Lower leg skin (tissue), 4 donors: ENCODE measurements around the gene ADARB1. TPM values are rescaled to one million over a fixed set of nuclear protein-coding genes. Genes with fewer than 3 reads are reported as not detected.
A peak's percentile ranks its signal among the peaks of the same experiment; 100 is the strongest.

Source experiments
- DNase-seq, 2 donors: peaks; one replicate each; pipeline ENCODE4 v3.0.0-alpha.2; 2019; ENCODE audit warnings: low spot score in 2 of 2
- H3K4me3 ChIP-seq: fragments of 200-600 bp; sonication (generic); 2 replicates; pipeline ENCODE4 v1.5.1; 2017; ENCODE audit warnings: mild to moderate bottlenecking, low read depth; ENCODE audit not compliant: poor library complexity, severe bottlenecking
- CTCF ChIP-seq, 3 donors: fragments of 450-650 bp; IDR thresholded peaks; one replicate each; pipeline ENCODE4 v1.5.1; 2016; ENCODE audit warnings: antibody characterized with exemption in 3 of 3, mild to moderate bottlenecking in 3 of 3, moderate library complexity in 2 of 3
- POLR2A ChIP-seq, 2 donors: fragments of 450-650 bp; IDR thresholded peaks; one replicate each; pipeline ENCODE4 v1.6.1; 2016 to 2017; ENCODE audit warnings: antibody characterized with exemption in 2 of 2, mild to moderate bottlenecking in 1 of 2, moderate library complexity in 1 of 2
- WGBS, 2 donors: methylation state at CpG; one replicate each; pipeline ENCODE4 v1.1.5; 2018; 5-methylcytosine and 5-hydroxymethylcytosine counted together
- intact Hi-C: fragments of 100-400 bp; cut with DNase I; formaldehyde crosslinking; loops from one replicate; pipeline ENCODE4 v1.15.0; 2023; ENCODE audit warnings: low total_unique reads
- total RNA-seq, 4 donors: library from RNA; depleted of rRNA; stranded (reverse); fragments of >200 nt; gene quantifications; one replicate each; pipeline ENCODE4 v1.1.0, GENCODE V29; 2016

Gene ADARB1
- total RNA-seq, 4 donors from 2014 or later: 14.6 to 21.9 (median 16.6) TPM

DNA sequence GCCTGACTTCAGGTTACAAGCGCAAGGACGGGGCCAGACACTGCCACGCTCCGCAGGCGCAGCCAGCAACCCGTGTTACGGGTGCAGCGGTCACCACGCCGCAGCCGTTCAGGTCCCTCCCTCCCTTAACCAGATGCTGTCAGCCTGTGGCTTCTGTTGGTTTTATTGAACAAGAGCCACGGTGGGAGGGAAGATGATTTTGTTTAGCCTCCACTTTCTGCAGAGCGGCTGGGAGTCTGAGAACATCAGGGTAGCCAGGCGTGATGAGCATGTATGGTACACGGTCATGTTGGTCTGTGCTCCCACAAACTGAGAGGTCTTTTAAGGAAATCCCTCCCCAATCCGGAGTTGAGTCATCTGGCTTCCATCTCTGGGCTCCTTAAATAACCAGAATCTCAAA, 18.5 kb upstream of the ADARB1 start:
- DNase-seq: no peak
- intact Hi-C loops: no loop called here
- 54 to 63% methylated on average over 16 of the region's 16 CpGs for WGBS, 2 donors
- H3K4me3 ChIP-seq: no peak overlapping the region
- TF ChIP-seq POLR2A (IDR thresholded peaks at IDR 0.05) (no peak), CTCF (IDR thresholded peaks at IDR 0.05) (no peak)

GRCh38 chr21:45056296-45056904, 18.0 kb upstream of the ADARB1 start:
- peak in 1 of 2 donors; percentile 54 for DNase-seq
- 61 to 63% methylated on average over 22 of the region's 22 CpGs for WGBS, 2 donors
- intact Hi-C loops: no loop called here
- TF ChIP-seq POLR2A (IDR thresholded peaks at IDR 0.05): no peak
- no peak for TF ChIP-seq CTCF (IDR thresholded peaks at IDR 0.05)
- H3K4me3 ChIP-seq: no peak overlapping the region

- peak in 1 of 2 donors; percentile 82 for DNase-seq
Observed at GRCh38 chr21:45056917-45057560, 17.3 kb upstream of the ADARB1 start.

GRCh38 chr21:45057886-45058285, 16.5 kb upstream of the ADARB1 start:
- intact Hi-C loops: no loop called here
- 80 to 88% methylated on average over 14 of the region's 14 CpGs for WGBS, 2 donors
- H3K4me3 ChIP-seq: no peak overlapping the region
- DNase-seq: peak in 1 of 2 donors; percentile 83
- no peak for TF ChIP-seq CTCF (IDR thresholded peaks at IDR 0.05)
- TF ChIP-seq POLR2A (IDR thresholded peaks at IDR 0.05): no peak

More at GRCh38 chr21:45056917-45057560, 17.3 kb upstream of the ADARB1 start:
- no peak for TF ChIP-seq POLR2A (IDR thresholded peaks at IDR 0.05)
- TF ChIP-seq CTCF (IDR thresholded peaks at IDR 0.05): no peak
- H3K4me3 ChIP-seq: no peak overlapping the region
- intact Hi-C loops: no loop called here
- 83 to 88% methylated on average over 12 of the region's 12 CpGs for WGBS, 2 donors

DNA sequence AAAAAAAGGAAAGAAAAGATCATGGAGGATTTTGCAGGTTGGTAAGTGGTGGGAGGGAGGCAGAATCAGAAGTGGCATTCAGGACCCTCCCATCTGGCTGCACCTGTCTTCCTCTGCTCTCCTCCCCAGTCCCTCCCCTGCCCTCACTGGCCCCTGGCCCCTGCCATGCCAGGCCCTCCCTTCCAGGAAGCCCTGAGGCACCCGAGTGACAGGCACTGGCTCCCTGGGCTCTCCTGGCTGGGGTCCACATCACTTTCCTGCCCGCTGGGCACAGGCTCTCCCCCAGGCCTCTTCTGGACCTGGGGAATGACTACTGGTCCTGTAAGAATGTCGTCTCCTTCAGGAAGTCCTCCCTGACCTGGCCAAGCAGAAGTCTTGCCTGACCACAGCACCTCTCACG, 15.3 kb upstream of the ADARB1 start:
- intact Hi-C loops: no loop called here
- TF ChIP-seq CTCF (IDR thresholded peaks at IDR 0.05) (no peak), POLR2A (IDR thresholded peaks at IDR 0.05) (no peak)
- peak in 1 of 2 donors; percentile 81 for DNase-seq
- 72 to 80% methylated on average over 4 of the region's 4 CpGs for WGBS, 2 donors
- H3K4me3 ChIP-seq: no peak overlapping the region
